CD4-positive, alpha-beta T cell (primary cell): ENCODE data around the gene PAX6. TPM values are rescaled to one million over a fixed set of nuclear protein-coding genes. Genes with fewer than 3 reads are reported as not detected.

Experiments used
- ATAC-seq: fragments of 200-7000 bp; cut with Tn5 transposase; one replicate; pipeline ENCODE4 v1.10.0; 2022; ENCODE audit warnings: mild to moderate bottlenecking; ENCODE audit not compliant: poor library complexity
- CTCF ChIA-PET: fragments of 350-600 bp; sonication (Branson Sonifier 250); formaldehyde crosslinking; loops from one replicate; lab custom pipeline; 2021; ENCODE audit warnings: antibody characterized with exemption, inconsistent platforms; lab: Charles Lee
- POLR2A ChIA-PET: fragments of 350-600 bp; sonication (Branson Sonifier 250); formaldehyde crosslinking; loops from one replicate; lab custom pipeline; 2021; ENCODE audit warnings: antibody characterized with exemption, inconsistent platforms; lab: Charles Lee
- DNase-seq, 14 experiments: peaks; one replicate each; pipeline ENCODE4 v3.0.0-alpha.2; 2013 to 2020; ENCODE audit warnings: mixed read lengths in 2 of 14
- H3K27ac ChIP-seq, 2 donors: one replicate each; pipeline versions ENCODE4 v1.5.1 to v1.7.0; 2013; ENCODE audit warnings: low read length in 2 of 2, low read depth in 1 of 2, mild to moderate bottlenecking in 1 of 2
- H3K27me3 ChIP-seq, 2 experiments: 1 replicate in 1 of 2; 2 replicates in 1 of 2; pipeline versions ENCODE4 v1.6.1 to v1.7.0; 2013; ENCODE audit warnings: low read length in 2 of 2, control low read depth in 1 of 2, mild to moderate bottlenecking in 1 of 2, moderate library complexity in 1 of 2; ENCODE audit not compliant: insufficient read depth in 2 of 2, control insufficient read depth in 1 of 2
- H3K36me3 ChIP-seq: one replicate; pipeline ENCODE4 v1.6.1; 2013; ENCODE audit warnings: low read length, control low read depth; ENCODE audit not compliant: insufficient read depth
- H3K4me1 ChIP-seq: one replicate; pipeline ENCODE4 v1.6.1; 2013; ENCODE audit warnings: low read length, control low read depth; ENCODE audit not compliant: insufficient read depth
- H3K4me3 ChIP-seq: one replicate; pipeline ENCODE4 v1.5.1; 2013; ENCODE audit warnings: mild to moderate bottlenecking, low read length, moderate library complexity
- H3K9me3 ChIP-seq, 2 experiments: 1 replicate in 1 of 2; 2 replicates in 1 of 2; pipeline versions ENCODE4 v1.6.1 to v1.7.0; 2013; ENCODE audit warnings: low read length in 2 of 2, mild to moderate bottlenecking in 2 of 2, control low read depth in 1 of 2, moderate library complexity in 1 of 2; ENCODE audit not compliant: control insufficient read depth in 1 of 2, insufficient read depth in 1 of 2
- H3K27ac Mint-ChIP-seq: one replicate; pipeline ENCODE4 v1.8.0; 2020; ENCODE audit warnings: mixed read lengths
- H3K27me3 Mint-ChIP-seq: one replicate; pipeline ENCODE4 v1.8.0; 2021; ENCODE audit warnings: mixed read lengths
- H3K36me3 Mint-ChIP-seq: one replicate; pipeline ENCODE4 v1.8.0; 2021; ENCODE audit warnings: low read depth, mixed read lengths
- H3K4me1 Mint-ChIP-seq: one replicate; pipeline ENCODE4 v1.8.0; 2021; ENCODE audit warnings: low read depth, mixed read lengths
- H3K4me3 Mint-ChIP-seq: one replicate; pipeline ENCODE4 v1.8.0; 2020; ENCODE audit warnings: mild to moderate bottlenecking, mixed read lengths
- H3K9me3 Mint-ChIP-seq: one replicate; pipeline ENCODE4 v1.8.0; 2020; ENCODE audit warnings: mixed read lengths
- intact Hi-C, 2 experiments: fragments of 100-400 bp; cut with DNase I in 1 of 2; cut with micrococcal nuclease in 1 of 2; formaldehyde crosslinking; loops; one replicate each; pipeline versions ENCODE4 v1.15.1 to v1.9.0; 2023 to 2025; cut with DNase I, micrococcal nuclease
- total RNA-seq, 174 experiments: library from RNA in 2 of 174; stranded (reverse) in 2 of 174; gene quantifications; one replicate each; pipeline ENCODE4 v1.2.3 and lab custom pipeline; 2021 to 2026
- TF ChIP-seq, protein P1 (sequence below): fragments of 200-600 bp; IDR thresholded peaks from one replicate; pipeline ENCODE4 v1.8.0; 2022; ENCODE audit warnings: antibody characterized with exemption, mild to moderate bottlenecking

Gene PAX6
- total RNA-seq, 2 experiments from 2014 or later: not detected

DNA sequence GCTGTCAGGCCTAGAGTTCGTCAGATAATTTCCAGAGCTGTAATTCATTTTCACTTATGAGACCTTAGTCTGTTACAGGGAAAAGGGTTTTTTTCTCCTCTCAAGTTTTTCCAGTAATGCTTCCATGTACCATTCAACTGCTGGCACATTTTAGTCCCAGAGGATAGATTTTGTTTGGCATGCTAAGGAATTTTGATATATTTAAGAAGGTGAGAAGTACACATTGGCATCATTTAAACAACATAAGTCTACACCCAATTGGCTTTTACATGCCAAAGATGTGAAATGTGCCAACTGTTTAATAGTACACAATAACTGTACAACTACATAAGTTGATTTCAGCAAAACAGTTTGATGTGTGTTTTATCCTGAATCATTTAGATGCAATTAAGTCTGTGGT, 71.0 kb downstream of the PAX6 start:
- Histone ChIP-seq H3K27me3 (no peaks in the 10 kb centered on the region), H3K4me1 (no peaks in the 10 kb centered on the region), H3K9me3 (peaks cover 0 to 14% of the 10 kb centered on the region in 2 experiments), H3K27ac (no peak overlapping the region), H3K36me3 (no peaks in the 10 kb centered on the region), H3K4me3 (no peak overlapping the region)
- H3K9me3 Mint-ChIP-seq: peaks cover 14% of the 10 kb centered on the region
- TF ChIP-seq, protein P1, sequence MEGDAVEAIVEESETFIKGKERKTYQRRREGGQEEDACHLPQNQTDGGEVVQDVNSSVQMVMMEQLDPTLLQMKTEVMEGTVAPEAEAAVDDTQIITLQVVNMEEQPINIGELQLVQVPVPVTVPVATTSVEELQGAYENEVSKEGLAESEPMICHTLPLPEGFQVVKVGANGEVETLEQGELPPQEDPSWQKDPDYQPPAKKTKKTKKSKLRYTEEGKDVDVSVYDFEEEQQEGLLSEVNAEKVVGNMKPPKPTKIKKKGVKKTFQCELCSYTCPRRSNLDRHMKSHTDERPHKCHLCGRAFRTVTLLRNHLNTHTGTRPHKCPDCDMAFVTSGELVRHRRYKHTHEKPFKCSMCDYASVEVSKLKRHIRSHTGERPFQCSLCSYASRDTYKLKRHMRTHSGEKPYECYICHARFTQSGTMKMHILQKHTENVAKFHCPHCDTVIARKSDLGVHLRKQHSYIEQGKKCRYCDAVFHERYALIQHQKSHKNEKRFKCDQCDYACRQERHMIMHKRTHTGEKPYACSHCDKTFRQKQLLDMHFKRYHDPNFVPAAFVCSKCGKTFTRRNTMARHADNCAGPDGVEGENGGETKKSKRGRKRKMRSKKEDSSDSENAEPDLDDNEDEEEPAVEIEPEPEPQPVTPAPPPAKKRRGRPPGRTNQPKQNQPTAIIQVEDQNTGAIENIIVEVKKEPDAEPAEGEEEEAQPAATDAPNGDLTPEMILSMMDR: no peak
- CTCF ChIA-PET: no interaction called here
- no peaks in the 10 kb centered on the region for H3K4me1 Mint-ChIP-seq
- H3K27me3 Mint-ChIP-seq: no peaks in the 10 kb centered on the region
- H3K4me3 Mint-ChIP-seq: no peak overlapping the region
- peaks cover 32% of the 10 kb centered on the region for H3K36me3 Mint-ChIP-seq
- intact Hi-C loops: no loop called here
- no peak overlapping the region for H3K27ac Mint-ChIP-seq
- DNase-seq (no peak), ATAC-seq (no peak)
- POLR2A ChIA-PET: no interaction called here
